GM10266 (cell line): Measurements from ENCODE around the gene FOXN3.

Experiments
- DNase-seq: peaks from one replicate; pipeline ENCODE4 v3.0.0; 2012; ENCODE audit errors: extremely low spot score
- CTCF ChIP-seq: IDR thresholded peaks from 2 replicates; pipeline ENCODE4 v1.5.1; 2012; ENCODE audit warnings: mild to moderate bottlenecking, low read depth; ENCODE audit not compliant: control insufficient read depth, insufficient read depth; ENCODE audit errors: missing control alignments

The FOXN3 gene

GRCh38 chr14:89270439-89271227, 146.4 kb downstream of the FOXN3 start:
- no peak for TF ChIP-seq CTCF
- DNase-seq, result no peak

- no peak for TF ChIP-seq CTCF
- no peak for DNase-seq
Measured at GRCh38 chr14:89269404-89269803, 147.6 kb downstream of the FOXN3 start.

- no peak for DNase-seq
- TF ChIP-seq CTCF, result no peak
Measured at GRCh38 chr14:89268514-89268913, 148.5 kb downstream of the FOXN3 start.

- no peak for TF ChIP-seq CTCF
- DNase-seq, result no peak
Measured at GRCh38 chr14:89267656-89268055, 149.4 kb downstream of the FOXN3 start.

- no peak for DNase-seq
- TF ChIP-seq CTCF, result no peak
Measured at GRCh38 chr14:89267163-89267562, 149.9 kb downstream of the FOXN3 start.

- TF ChIP-seq CTCF, result no peak
- DNase-seq, result no peak
Measured at GRCh38 chr14:89266754-89267153, 150.3 kb downstream of the FOXN3 start.

GRCh38 chr14:89265234-89265633, 151.8 kb downstream of the FOXN3 start:
- TF ChIP-seq CTCF, result no peak
- DNase-seq, result no peak
